HUES48 (cell line): Measurements from ENCODE around the gene PPP1R14C.
"Not testable (repeated sequence)": the region's sequence is repeated elsewhere in the genome, so short reads cannot be mapped to it uniquely, and the experiment has no call there.

ENCODE experiments used
- H3K27ac ChIP-seq: one replicate; pipeline ENCODE4 v1.7.0; 2013; ENCODE audit warnings: low read depth, low read length, inconsistent platforms
- H3K27me3 ChIP-seq: 2 replicates; pipeline ENCODE4 v1.6.1; 2013; ENCODE audit warnings: mild to moderate bottlenecking, low read length; ENCODE audit not compliant: control insufficient read depth, insufficient read depth
- H3K36me3 ChIP-seq: 2 replicates; pipeline ENCODE4 v1.6.1; 2013; ENCODE audit warnings: low read length; ENCODE audit not compliant: control insufficient read depth, insufficient read depth
- H3K4me1 ChIP-seq: 2 replicates; pipeline ENCODE4 v1.6.1; 2013; ENCODE audit warnings: mild to moderate bottlenecking, low read length; ENCODE audit not compliant: control insufficient read depth, insufficient read depth
- H3K4me3 ChIP-seq: 2 replicates; pipeline ENCODE4 v1.5.1; 2013; ENCODE audit warnings: mild to moderate bottlenecking, low read depth, low read length
- H3K9ac ChIP-seq: 2 replicates; pipeline ENCODE4 v1.6.1; 2013; ENCODE audit warnings: mild to moderate bottlenecking, low read depth, low read length, moderate library complexity
- H3K9me3 ChIP-seq: 2 replicates; pipeline ENCODE4 v1.6.1; 2013; ENCODE audit warnings: low read length; ENCODE audit not compliant: control insufficient read depth, insufficient read depth

Gene PPP1R14C

DNA sequence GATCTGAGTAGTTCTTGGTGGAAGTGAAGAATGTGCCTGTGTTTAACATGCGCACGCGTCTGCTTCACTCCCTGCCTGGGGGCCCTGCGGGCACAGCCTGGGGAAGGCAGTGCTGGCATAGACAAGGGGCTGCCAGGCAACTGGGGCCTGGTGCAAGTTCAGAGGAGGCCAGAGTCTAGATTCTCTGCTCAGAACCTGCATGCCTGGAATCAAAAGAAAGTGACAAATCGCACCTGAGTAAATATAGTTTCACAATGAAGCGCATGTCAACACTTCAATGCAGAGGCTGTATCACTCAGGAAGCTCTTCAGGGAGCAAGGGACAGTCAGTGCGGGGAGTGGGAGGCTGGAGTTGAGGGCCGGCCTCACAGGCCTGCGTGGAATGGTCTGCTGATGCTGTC, 24.2 kb upstream of the PPP1R14C start:
- Histone ChIP-seq H3K4me1 (0 out of 2 replicates have a peak, but pooled peaks cover 3% of the 10 kb centered on the region), H3K4me3 (no peak overlapping the region), H3K36me3 (no peaks in the 10 kb centered on the region), H3K27me3 (no peaks in the 10 kb centered on the region; the same call in 1 of the 2 replicates), H3K9ac (no peak overlapping the region), H3K9me3 (no peaks in the 10 kb centered on the region), H3K27ac (no peak overlapping the region)

GRCh38 chr6:150119173-150119572, 23.7 kb upstream of the PPP1R14C start:
- H3K27ac ChIP-seq: no peak overlapping the region
- no peak overlapping the region for H3K9ac ChIP-seq
- no peak overlapping the region for H3K4me3 ChIP-seq
- H3K36me3 ChIP-seq: no peaks in the 10 kb centered on the region
- H3K9me3 ChIP-seq: no peaks in the 10 kb centered on the region
- no peaks in the 10 kb centered on the region; the same call in 1 of the 2 replicates for H3K27me3 ChIP-seq
- H3K4me1 ChIP-seq: 0 out of 2 replicates have a peak, but pooled peaks cover 3% of the 10 kb centered on the region

- Histone ChIP-seq H3K4me1 (0 out of 2 replicates have a peak, but pooled peaks cover 3% of the 10 kb centered on the region), H3K36me3 (no peaks in the 10 kb centered on the region), H3K4me3 (no peak overlapping the region), H3K9ac (no peak overlapping the region), H3K27ac (no peak overlapping the region), H3K9me3 (no peaks in the 10 kb centered on the region), H3K27me3 (no peaks in the 10 kb centered on the region)
These were observed 19.2 kb upstream of the PPP1R14C start for GRCh38 chr6:150123645-150124044.

DNA sequence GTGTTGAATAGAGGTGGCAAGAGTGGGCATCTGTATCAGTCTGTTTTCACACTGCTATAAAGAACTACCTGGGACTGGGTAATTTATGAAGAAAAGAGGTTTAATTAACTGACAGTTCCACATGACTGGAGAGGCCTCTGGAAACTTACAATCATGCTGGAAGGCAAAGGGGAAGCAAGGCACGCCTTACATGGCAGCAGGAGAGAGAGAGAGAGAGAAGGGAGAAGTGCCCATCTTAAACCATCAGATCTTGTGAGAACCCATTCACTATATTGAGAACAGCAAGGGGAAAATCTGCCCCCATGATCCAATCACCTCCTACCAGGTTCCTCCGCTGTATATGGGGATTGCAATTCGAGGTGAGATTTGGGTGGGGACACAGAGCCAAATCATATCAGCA, 18.6 kb upstream of the PPP1R14C start:
- Histone ChIP-seq H3K4me1 (0 out of 2 replicates have a peak, but pooled peaks cover 1% of the 10 kb centered on the region), H3K9me3 (no peaks in the 10 kb centered on the region), H3K27ac (no peak overlapping the region), H3K9ac (no peak overlapping the region), H3K4me3 (no peak overlapping the region), H3K27me3 (no peaks in the 10 kb centered on the region), H3K36me3 (no peaks in the 10 kb centered on the region)

DNA sequence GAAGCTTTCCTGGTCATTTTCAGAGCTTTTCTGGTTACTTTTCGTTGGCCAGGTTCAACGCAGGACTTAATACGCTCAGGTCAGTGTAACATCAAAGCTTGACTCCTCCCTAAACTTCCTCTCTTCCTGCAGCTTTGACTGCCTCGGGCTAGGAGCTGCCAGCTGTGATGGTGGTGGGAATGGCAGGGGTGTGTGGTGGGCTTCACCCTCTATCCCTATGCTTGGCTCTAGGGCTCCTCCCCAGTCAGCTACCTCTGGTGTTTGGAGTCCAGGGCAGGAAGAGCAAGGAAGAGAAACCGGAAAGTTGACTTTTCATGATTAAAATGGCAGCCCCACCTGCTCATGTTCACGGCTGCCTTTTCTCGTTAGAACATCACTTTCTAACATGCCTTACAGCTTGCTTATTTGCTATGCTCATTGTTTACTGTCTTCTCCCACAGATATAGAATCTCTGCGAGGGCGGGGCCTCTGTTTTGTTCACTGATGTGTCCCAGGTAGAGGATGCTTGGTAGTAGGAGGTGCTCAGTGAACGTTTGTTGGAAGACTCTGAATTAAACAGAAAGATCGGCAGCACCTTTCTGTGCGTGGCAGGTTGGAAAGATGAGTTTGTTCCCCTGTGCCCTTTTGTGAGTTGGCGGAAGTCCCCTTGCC, 16.1 kb upstream of the PPP1R14C start:
- Histone ChIP-seq H3K9me3 (no peaks in the 10 kb centered on the region), H3K4me1 (no peaks in the 10 kb centered on the region), H3K36me3 (no peaks in the 10 kb centered on the region), H3K27me3 (no peaks in the 10 kb centered on the region), H3K9ac (no peak overlapping the region), H3K27ac (no peak overlapping the region), H3K4me3 (no peak overlapping the region)

DNA sequence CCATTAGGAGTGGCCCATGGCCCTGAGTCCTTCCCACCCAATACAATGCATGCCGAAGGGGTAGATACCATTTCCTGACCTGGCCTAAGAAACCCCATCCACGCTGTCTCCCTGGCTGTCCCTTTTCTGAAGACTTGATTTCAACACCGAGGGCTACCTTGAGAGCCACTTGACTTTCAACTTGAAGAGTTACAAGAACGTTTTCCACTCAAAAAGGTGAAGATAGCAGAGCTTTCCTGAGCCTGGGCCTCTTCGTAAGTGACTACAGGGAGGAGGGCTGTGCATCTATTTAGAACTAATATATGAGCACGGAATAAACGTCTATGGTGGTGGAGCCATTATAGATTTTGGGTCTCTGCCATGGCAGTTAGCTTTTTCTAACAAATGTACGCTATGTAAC, 14.4 kb upstream of the PPP1R14C start:
- H3K27me3 ChIP-seq: no peaks in the 10 kb centered on the region
- no peaks in the 10 kb centered on the region for H3K36me3 ChIP-seq
- no peak overlapping the region for H3K4me3 ChIP-seq
- H3K9ac ChIP-seq: no peak overlapping the region
- H3K4me1 ChIP-seq: no peaks in the 10 kb centered on the region
- no peaks in the 10 kb centered on the region for H3K9me3 ChIP-seq
- no peak overlapping the region for H3K27ac ChIP-seq

- Histone ChIP-seq H3K27ac (no peak overlapping the region), H3K4me3 (no peak overlapping the region), H3K4me1 (no peaks in the 10 kb centered on the region)
These were observed 13.0 kb upstream of the PPP1R14C start for GRCh38 chr6:150129616-150130505.

DNA sequence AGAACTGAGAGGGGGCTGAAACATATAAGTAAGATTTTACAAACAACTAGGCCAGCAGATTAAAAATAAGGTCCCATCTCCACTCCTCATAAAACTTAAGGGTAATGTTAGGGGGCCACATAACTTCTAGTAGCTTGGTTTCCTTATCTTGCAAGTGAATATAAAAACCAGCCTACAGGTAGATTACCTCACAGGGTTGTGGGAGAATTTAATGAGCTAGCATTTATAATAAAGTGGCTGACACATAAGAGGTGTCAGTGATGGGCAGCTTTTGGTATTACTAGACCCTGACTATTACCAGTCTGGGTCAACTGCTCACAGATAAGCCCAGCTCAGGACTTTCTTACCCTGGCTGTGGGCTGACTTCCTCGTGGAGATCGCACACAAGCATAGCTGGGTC, 9.2 kb upstream of the PPP1R14C start:
- Histone ChIP-seq H3K4me1 (0 out of 2 replicates have a peak, but pooled peaks cover 2% of the 10 kb centered on the region), H3K27ac (no peak overlapping the region), H3K27me3 (no peaks in the 10 kb centered on the region), H3K36me3 (no peaks in the 10 kb centered on the region), H3K9ac (no peak overlapping the region), H3K4me3 (no peak overlapping the region), H3K9me3 (no peaks in the 10 kb centered on the region)

More at GRCh38 chr6:150129616-150130505, 13.0 kb upstream of the PPP1R14C start:
- Histone ChIP-seq H3K36me3 (no peaks in the 10 kb centered on the region), H3K27me3 (no peaks in the 10 kb centered on the region), H3K9ac (no peak overlapping the region), H3K9me3 (no peaks in the 10 kb centered on the region)

- no peaks in the 10 kb centered on the region for H3K36me3 ChIP-seq
- H3K27me3 ChIP-seq: no peaks in the 10 kb centered on the region
- 0 out of 2 replicates have a peak, but pooled peaks cover 4% of the 10 kb centered on the region for H3K4me1 ChIP-seq
- no peak overlapping the region for H3K9ac ChIP-seq
- no peaks in the 10 kb centered on the region for H3K9me3 ChIP-seq
- no peak overlapping the region for H3K27ac ChIP-seq
- H3K4me3 ChIP-seq: no peak overlapping the region
These were observed 8.4 kb upstream of the PPP1R14C start for GRCh38 chr6:150134280-150134920.

GRCh38 chr6:150137711-150138110, 5.1 kb upstream of the PPP1R14C start:
- not testable (repeated sequence) for H3K4me3 ChIP-seq, H3K9me3 ChIP-seq, H3K4me1 ChIP-seq, H3K9ac ChIP-seq, H3K27ac ChIP-seq, H3K36me3 ChIP-seq
- H3K27me3 ChIP-seq: peaks cover 28% of the 10 kb centered on the region
